HG03280 (cell line): ENCODE results near the gene GJA5.

Experiments used
- ATAC-seq: cut with Tn5 transposase; IDR thresholded peaks from one replicate; pipeline ENCODE4 v1.9.1; 2021; ENCODE audit warnings: mild to moderate bottlenecking, moderate library complexity; ENCODE audit not compliant: unreplicated experiment

Gene GJA5

GRCh38 chr1:147760481-147761260, at the start of gene GJA5:
Gene GJA5, minus strand, starts transcription at chr1:147760602. Its CDS starts 1,364 bp downstream, at chr1:147759238.
- ATAC-seq = no peak

GRCh38 chr1:147809236-147809635, 48.8 kb upstream of the GJA5 start:
- no peak for ATAC-seq

- ATAC-seq = no peak
These were observed 47.6 kb upstream of the GJA5 start for GRCh38 chr1:147808025-147808424.

- no peak for ATAC-seq
These were observed 47.0 kb upstream of the GJA5 start for GRCh38 chr1:147807405-147807804.

GRCh38 chr1:147804942-147805723, 44.7 kb upstream of the GJA5 start:
- no peak for ATAC-seq

GRCh38 chr1:147800804-147801203, 40.4 kb upstream of the GJA5 start:
- no peak for ATAC-seq

GRCh38 chr1:147798731-147799130, 38.3 kb upstream of the GJA5 start:
- no peak for ATAC-seq

- no peak for ATAC-seq
These were observed 34.2 kb upstream of the GJA5 start for GRCh38 chr1:147794570-147794969.

GRCh38 chr1:147791876-147792275, 31.5 kb upstream of the GJA5 start:
- ATAC-seq = no peak

GRCh38 chr1:147787765-147788164, 27.4 kb upstream of the GJA5 start:
- ATAC-seq = no peak

GRCh38 chr1:147786536-147786935, 26.1 kb upstream of the GJA5 start:
- no peak for ATAC-seq

GRCh38 chr1:147785794-147786506, 25.5 kb upstream of the GJA5 start:
- no peak for ATAC-seq

- no peak for ATAC-seq
These were observed 24.5 kb upstream of the GJA5 start for GRCh38 chr1:147784941-147785340.

GRCh38 chr1:147781056-147781471, 20.7 kb upstream of the GJA5 start:
- no peak for ATAC-seq

- no peak for ATAC-seq
These were observed 17.3 kb upstream of the GJA5 start for GRCh38 chr1:147777694-147778093.

GRCh38 chr1:147773215-147773715, 12.9 kb upstream of the GJA5 start:
- no peak for ATAC-seq

- ATAC-seq = no peak
These were observed 12.2 kb upstream of the GJA5 start for GRCh38 chr1:147772570-147772969.

- no peak for ATAC-seq
These were observed 11.1 kb upstream of the GJA5 start for GRCh38 chr1:147771226-147772125.

- no peak for ATAC-seq
These were observed 8.7 kb upstream of the GJA5 start for GRCh38 chr1:147769106-147769505.

- no peak for ATAC-seq
These were observed 8.2 kb upstream of the GJA5 start for GRCh38 chr1:147768582-147768981.
